CD4-positive, alpha-beta T cell treated with Interleukin-17A for 4 hours (primary cell): ENCODE results near the gene CFAP68.
"Not testable (repeated sequence)": the region's sequence is repeated elsewhere in the genome, so short reads cannot be mapped to it uniquely, and the experiment has no call there.

ENCODE experiments used
- DNase-seq: peaks from one replicate; pipeline ENCODE4 v3.0.0-alpha.2; 2020; ENCODE audit warnings: mixed read lengths

The CFAP68 gene

GRCh38 chr11:111918390-111919256 is 39.3 kb downstream of the CFAP68 start, which contains the start of gene C11orf52:
TSS of gene C11orf52 (plus strand) at chr11:111918913. CDS start at chr11:111918973, 60 bp downstream.
- no peak for DNase-seq

- DNase-seq: no peak
These were observed 41.6 kb downstream of the CFAP68 start for GRCh38 chr11:111920908-111921307.

- no peak for DNase-seq
These were observed 42.3 kb downstream of the CFAP68 start for GRCh38 chr11:111921541-111922230.

- no peak for DNase-seq
These were observed 43.5 kb downstream of the CFAP68 start for GRCh38 chr11:111922803-111923202.

- no peak for DNase-seq
These were observed 44.0 kb downstream of the CFAP68 start for GRCh38 chr11:111923351-111923788.

- DNase-seq: no peak
These were observed 44.6 kb downstream of the CFAP68 start for GRCh38 chr11:111923951-111924350.

GRCh38 chr11:111925953-111926352 is 46.6 kb downstream of the CFAP68 start:
- no peak for DNase-seq

- peak; percentile 95 for DNase-seq
These were observed 47.4 kb downstream of the CFAP68 start for GRCh38 chr11:111926505-111927391.

GRCh38 chr11:111930472-111930871 is 51.1 kb downstream of the CFAP68 start:
- DNase-seq: no peak

GRCh38 chr11:111932611-111932950 is 53.2 kb downstream of the CFAP68 start:
- DNase-seq: no peak

- not testable (repeated sequence) for DNase-seq
These were observed 53.8 kb downstream of the CFAP68 start for GRCh38 chr11:111933176-111933575.

- DNase-seq: no peak
These were observed 54.5 kb downstream of the CFAP68 start for GRCh38 chr11:111933872-111934271.

GRCh38 chr11:111934306-111934705 is 55.0 kb downstream of the CFAP68 start:
- no peak for DNase-seq
